ENCODE measurements around the gene PTPN20. TPM values are rescaled to one million over a fixed set of nuclear protein-coding genes. Genes with fewer than 3 reads are reported as not detected.
"Not testable (repeated sequence)": the region's sequence is repeated elsewhere in the genome, so short reads cannot be mapped to it uniquely, and the experiment has no call there.

Gene PTPN20
- total RNA-seq, 1 donor from 2014 or later = 13.0 TPM

GRCh38 chr10:46907185-46908117 is 3.8 kb upstream of the PTPN20 start:
- H3K27me3 ChIP-seq (ENCODE audit: low read depth); H3K9me3 ChIP-seq (replicated peaks); H3K4me1 ChIP-seq; H3K4me3 ChIP-seq; H3K36me3 ChIP-seq; H3K27ac ChIP-seq (replicated peaks); DNase-seq; intact Hi-C loops (cut with micrococcal nuclease): not testable (repeated sequence)

GRCh38 chr10:46922498-46922897 is 11.3 kb downstream of the PTPN20 start:
- H3K4me3 ChIP-seq; DNase-seq; H3K4me1 ChIP-seq; H3K9me3 ChIP-seq (replicated peaks); H3K36me3 ChIP-seq; H3K27me3 ChIP-seq (ENCODE audit: low read depth); intact Hi-C loops (cut with micrococcal nuclease); H3K27ac ChIP-seq (replicated peaks): not testable (repeated sequence)

- H3K4me1 ChIP-seq; H3K9me3 ChIP-seq (replicated peaks); H3K36me3 ChIP-seq; H3K27ac ChIP-seq (replicated peaks); H3K4me3 ChIP-seq; intact Hi-C loops (cut with micrococcal nuclease); DNase-seq; H3K27me3 ChIP-seq (ENCODE audit: low read depth): not testable (repeated sequence)
Measured at GRCh38 chr10:46925156-46925555, 13.9 kb downstream of the PTPN20 start.

GRCh38 chr10:46925853-46926252 is 14.6 kb downstream of the PTPN20 start:
- H3K27me3 ChIP-seq (ENCODE audit: low read depth); H3K4me1 ChIP-seq; DNase-seq; intact Hi-C loops (cut with micrococcal nuclease); H3K27ac ChIP-seq (replicated peaks); H3K36me3 ChIP-seq; H3K9me3 ChIP-seq (replicated peaks); H3K4me3 ChIP-seq: not testable (repeated sequence)

GRCh38 chr10:46928810-46929209 is 17.6 kb downstream of the PTPN20 start:
- H3K4me1 ChIP-seq; intact Hi-C loops (cut with micrococcal nuclease); DNase-seq; H3K27me3 ChIP-seq (ENCODE audit: low read depth); H3K27ac ChIP-seq (replicated peaks); H3K36me3 ChIP-seq; H3K9me3 ChIP-seq (replicated peaks); H3K4me3 ChIP-seq: not testable (repeated sequence)

- DNase-seq; H3K27me3 ChIP-seq (ENCODE audit: low read depth); H3K36me3 ChIP-seq; H3K9me3 ChIP-seq (replicated peaks); H3K4me3 ChIP-seq; H3K27ac ChIP-seq (replicated peaks); intact Hi-C loops (cut with micrococcal nuclease); H3K4me1 ChIP-seq: not testable (repeated sequence)
Measured at GRCh38 chr10:46932383-46932782, 21.2 kb downstream of the PTPN20 start.

GRCh38 chr10:46941091-46941490 is 29.9 kb downstream of the PTPN20 start:
- H3K27ac ChIP-seq (replicated peaks); H3K4me1 ChIP-seq; H3K36me3 ChIP-seq; H3K4me3 ChIP-seq; DNase-seq; H3K9me3 ChIP-seq (replicated peaks); intact Hi-C loops (cut with micrococcal nuclease); H3K27me3 ChIP-seq (ENCODE audit: low read depth): not testable (repeated sequence)

GRCh38 chr10:46948687-46949518 is 37.7 kb downstream of the PTPN20 start:
- H3K4me3 ChIP-seq; H3K36me3 ChIP-seq; intact Hi-C loops (cut with micrococcal nuclease); DNase-seq; H3K4me1 ChIP-seq; H3K9me3 ChIP-seq (replicated peaks); H3K27ac ChIP-seq (replicated peaks); H3K27me3 ChIP-seq (ENCODE audit: low read depth): not testable (repeated sequence)

GRCh38 chr10:46952540-46952939 is 41.3 kb downstream of the PTPN20 start:
- H3K9me3 ChIP-seq (replicated peaks); H3K36me3 ChIP-seq; H3K4me1 ChIP-seq; H3K27me3 ChIP-seq (ENCODE audit: low read depth); DNase-seq; H3K4me3 ChIP-seq; H3K27ac ChIP-seq (replicated peaks); intact Hi-C loops (cut with micrococcal nuclease): not testable (repeated sequence)

- H3K27me3 ChIP-seq (ENCODE audit: low read depth); H3K9me3 ChIP-seq (replicated peaks); H3K27ac ChIP-seq (replicated peaks); intact Hi-C loops (cut with micrococcal nuclease); H3K4me1 ChIP-seq; H3K36me3 ChIP-seq; DNase-seq; H3K4me3 ChIP-seq: not testable (repeated sequence)
Measured at GRCh38 chr10:46960742-46961141, 49.5 kb downstream of the PTPN20 start.

- H3K4me3 ChIP-seq; intact Hi-C loops (cut with micrococcal nuclease); H3K36me3 ChIP-seq; H3K4me1 ChIP-seq; H3K27ac ChIP-seq (replicated peaks); H3K9me3 ChIP-seq (replicated peaks); DNase-seq; H3K27me3 ChIP-seq (ENCODE audit: low read depth): not testable (repeated sequence)
Measured at GRCh38 chr10:46963356-46963755, 52.1 kb downstream of the PTPN20 start.

GRCh38 chr10:46967013-46967412 is 55.8 kb downstream of the PTPN20 start:
- H3K9me3 ChIP-seq (replicated peaks); DNase-seq; H3K36me3 ChIP-seq; H3K4me1 ChIP-seq; intact Hi-C loops (cut with micrococcal nuclease); H3K27me3 ChIP-seq (ENCODE audit: low read depth); H3K27ac ChIP-seq (replicated peaks); H3K4me3 ChIP-seq: not testable (repeated sequence)

GRCh38 chr10:46980223-46980622 is 69.0 kb downstream of the PTPN20 start:
- intact Hi-C loops (cut with micrococcal nuclease); DNase-seq; H3K27me3 ChIP-seq (ENCODE audit: low read depth): not testable (repeated sequence)

More at GRCh38 chr10:46980223-46980622, 69.0 kb downstream of the PTPN20 start:
- H3K4me1 ChIP-seq; H3K9me3 ChIP-seq (replicated peaks); H3K27ac ChIP-seq (replicated peaks); H3K4me3 ChIP-seq; H3K36me3 ChIP-seq: not testable (repeated sequence)
